GM13977 (cell line): ENCODE data around the gene C1orf122.
"Not testable (repeated sequence)": the region's sequence is repeated elsewhere in the genome, so short reads cannot be mapped to it uniquely, and the experiment has no call there.

Source experiments
- DNase-seq: peaks from one replicate; pipeline ENCODE4 v3.0.0; 2012; ENCODE audit warnings: low spot score
- CTCF ChIP-seq: IDR thresholded peaks from 2 replicates; pipeline ENCODE4 v1.5.1; 2012; ENCODE audit warnings: mild to moderate bottlenecking, control low read depth; ENCODE audit not compliant: insufficient read depth; ENCODE audit errors: extremely low read depth, missing control alignments
- in situ Hi-C: fragments of 300-500 bp; cut with MboI; formaldehyde crosslinking; loops from one replicate; pipeline ENCODE4 v1.12.0; 2022; ENCODE audit warnings: low sequenced_read_pairs, low pct_unique_long_range_greater_than_20kb, mixed read lengths, inconsistent platforms; ENCODE audit not compliant: unreplicated experiment

Gene C1orf122

GRCh38 chr1:37764888-37765441 is 42.6 kb upstream of the C1orf122 start, which contains the start of gene EPHA10:
TSS of gene EPHA10 (minus strand) at chr1:37765120. CDS start at chr1:37765066, 54 bp downstream.
- no peak for TF ChIP-seq CTCF
- in situ Hi-C loops = no loop called here
- no peak for DNase-seq

- peak; percentile 43 for TF ChIP-seq CTCF
- in situ Hi-C loops = no loop called here
- no peak for DNase-seq
These were observed 41.5 kb upstream of the C1orf122 start for GRCh38 chr1:37765916-37766664.

DNA sequence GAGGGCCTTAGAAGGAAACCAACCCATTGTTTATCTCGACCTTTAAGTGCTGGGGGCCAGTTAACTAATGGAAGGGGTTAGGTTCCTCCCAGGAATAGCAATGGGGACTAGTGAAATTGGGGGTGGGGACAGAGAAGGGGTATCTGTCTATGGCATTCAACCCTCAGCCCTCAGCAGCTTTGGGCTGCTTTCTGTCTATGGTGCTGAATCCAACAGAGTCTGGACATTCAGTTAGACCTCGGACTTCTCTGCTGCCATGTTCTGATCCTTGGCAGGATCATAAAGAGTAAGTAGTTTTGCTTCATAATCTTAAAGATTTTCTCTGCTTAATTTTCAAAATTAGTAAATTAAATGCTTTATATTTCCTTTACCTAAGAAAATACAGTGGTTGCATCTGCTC is 40.1 kb upstream of the C1orf122 start:
- DNase-seq = no peak
- in situ Hi-C loops = no loop called here
- TF ChIP-seq CTCF = no peak

- in situ Hi-C loops, DNase-seq: not testable (repeated sequence)
These were observed 36.1 kb upstream of the C1orf122 start for GRCh38 chr1:37771440-37771839.

DNA sequence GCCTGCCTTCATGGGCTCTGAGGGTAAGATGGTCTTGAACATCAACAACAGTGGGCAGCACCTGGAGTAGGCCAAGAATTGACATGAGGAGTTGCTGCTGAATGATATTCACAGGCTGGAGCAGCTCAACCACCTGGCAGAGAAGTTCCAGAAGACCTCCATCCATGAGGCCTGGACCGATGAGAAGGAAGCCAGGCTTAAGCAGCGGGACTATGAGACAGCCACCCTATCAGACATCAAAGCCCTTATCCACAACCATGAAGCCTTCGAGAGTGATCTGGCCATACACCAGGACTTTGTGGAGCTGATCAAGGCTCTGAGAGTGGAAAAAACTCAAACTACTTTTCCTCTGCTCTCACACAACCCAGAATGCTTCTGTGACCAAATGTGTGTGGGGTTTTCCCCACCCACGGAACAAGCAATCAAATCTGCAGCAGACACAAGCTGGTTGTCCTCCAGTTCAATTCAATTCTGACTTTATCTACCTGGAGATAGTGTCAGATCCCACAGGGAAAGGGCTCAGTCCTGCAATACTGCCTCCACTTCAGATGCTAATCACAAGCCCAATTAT is 30.6 kb upstream of the C1orf122 start:
- in situ Hi-C loops = no loop called here
- no peak for TF ChIP-seq CTCF

GRCh38 chr1:37778654-37779053 is 28.9 kb upstream of the C1orf122 start:
- no peak for TF ChIP-seq CTCF
- no peak for DNase-seq
- in situ Hi-C loops = no loop called here

More for the DNA sequence above, 30.6 kb upstream of the C1orf122 start:
- no peak for DNase-seq

DNA sequence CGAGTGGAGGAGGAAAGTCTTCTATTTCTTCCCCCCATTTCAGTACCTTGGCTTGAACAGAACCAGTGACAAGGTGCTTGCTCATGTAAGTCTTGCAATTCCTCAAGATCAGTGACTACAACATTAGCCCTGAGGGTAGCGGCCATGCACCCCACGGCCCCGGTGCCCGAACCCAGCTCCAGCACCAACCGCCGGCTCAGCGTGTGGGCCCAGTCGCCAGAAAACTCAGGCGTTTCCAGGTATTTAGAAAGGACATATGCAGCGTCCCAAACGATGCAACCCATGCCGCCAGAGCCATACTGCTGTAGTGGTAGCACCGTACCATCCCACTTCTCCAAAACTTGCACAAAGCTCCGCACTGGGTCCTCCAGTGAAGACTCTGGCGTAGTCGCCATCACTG is 25.1 kb upstream of the C1orf122 start:
- in situ Hi-C loops = no loop called here

More for the DNA sequence above, 25.1 kb upstream of the C1orf122 start:
- no peak for TF ChIP-seq CTCF
- no peak for DNase-seq
